ENCODE results near the gene TMEM30B. TPM values are rescaled to one million over a fixed set of nuclear protein-coding genes. Genes with fewer than 3 reads are reported as not detected.
A peak's percentile ranks its signal among the peaks of the same experiment; 100 is the strongest.

TMEM30B gene
- polyA plus RNA-seq, 1 experiment, result 0.24 TPM

- Histone ChIP-seq H3K9me3 (ENCODE audit: control insufficient read depth, insufficient read depth, low read length) (peaks cover 10% of the 10 kb centered on the region; the same call in 1 of the 2 replicates), H3K27me3 (ENCODE audit: control insufficient read depth, insufficient read depth, low read length) (no peaks in the 10 kb centered on the region), H3K27ac (ENCODE audit: low read depth, low read length) (peak overlapping the region; percentile 21), H3K4me3 (ENCODE audit: low read depth, low read length) (no peak overlapping the region)
- ChIA-PET CTCF (interaction anchor here (0.8 kb wide), 1 partner anchor 15 kb away, joined by 3 read pairs; no protein-coding TSS in a partner anchor), POLR2A (no interaction called here)
- no peak for DNase-seq (ENCODE audit: low read depth, low spot score)
- no peak for TF ChIP-seq CTCF (IDR thresholded peaks at IDR 0.05; ENCODE audit: low read depth, low read length)
These were observed 42.4 kb downstream of the TMEM30B start for GRCh38 chr14:61238611-61239245.

- no peaks in the 10 kb centered on the region for H3K27me3 ChIP-seq (ENCODE audit: control insufficient read depth, insufficient read depth, low read length)
- no peak for TF ChIP-seq CTCF (IDR thresholded peaks at IDR 0.05; ENCODE audit: low read depth, low read length)
- H3K9me3 ChIP-seq (ENCODE audit: control insufficient read depth, insufficient read depth, low read length), result no peaks in the 10 kb centered on the region
- POLR2A ChIA-PET, result no interaction called here
- DNase-seq (ENCODE audit: low read depth, low spot score), result no peak
- H3K27ac ChIP-seq (ENCODE audit: low read depth, low read length), result no peak overlapping the region
- CTCF ChIA-PET, result no interaction called here
- no peak overlapping the region for H3K4me3 ChIP-seq (ENCODE audit: low read depth, low read length)
These were observed 46.8 kb downstream of the TMEM30B start for GRCh38 chr14:61234215-61234916.

GRCh38 chr14:61233436-61233956, 47.6 kb downstream of the TMEM30B start:
- H3K27me3 ChIP-seq (ENCODE audit: control insufficient read depth, insufficient read depth, low read length), result no peaks in the 10 kb centered on the region
- H3K4me3 ChIP-seq (ENCODE audit: low read depth, low read length), result no peak overlapping the region
- H3K9me3 ChIP-seq (ENCODE audit: control insufficient read depth, insufficient read depth, low read length), result no peaks in the 10 kb centered on the region
- H3K27ac ChIP-seq (ENCODE audit: low read depth, low read length), result no peak overlapping the region
- ChIA-PET POLR2A (interaction anchor here (0.6 kb wide), 1 partner anchor 506 kb away, joined by 6 read pairs; no protein-coding TSS in a partner anchor), CTCF (no interaction called here)
- no peak for DNase-seq (ENCODE audit: low read depth, low spot score)
- TF ChIP-seq CTCF (IDR thresholded peaks at IDR 0.05; ENCODE audit: low read depth, low read length), result no peak

- ChIA-PET POLR2A (interaction anchor here (0.6 kb wide), 1 partner anchor 658 kb away, joined by 4 read pairs; no protein-coding TSS in a partner anchor), CTCF (no interaction called here)
- no peak overlapping the region for H3K27ac ChIP-seq (ENCODE audit: low read depth, low read length)
- H3K27me3 ChIP-seq (ENCODE audit: control insufficient read depth, insufficient read depth, low read length), result no peaks in the 10 kb centered on the region
- DNase-seq (ENCODE audit: low read depth, low spot score), result no peak
- H3K9me3 ChIP-seq (ENCODE audit: control insufficient read depth, insufficient read depth, low read length), result no peaks in the 10 kb centered on the region
- no peak for TF ChIP-seq CTCF (IDR thresholded peaks at IDR 0.05; ENCODE audit: low read depth, low read length)
- no peak overlapping the region for H3K4me3 ChIP-seq (ENCODE audit: low read depth, low read length)
These were observed 49.3 kb downstream of the TMEM30B start for GRCh38 chr14:61231810-61232209.

GRCh38 chr14:61229981-61230380, 51.2 kb downstream of the TMEM30B start:
- ChIA-PET POLR2A (interaction anchor here (1.5 kb wide), 1 partner anchor 11 kb away, joined by 4 read pairs; no protein-coding TSS in a partner anchor), CTCF (interaction anchor here (1.0 kb wide), 1 partner anchor 56 kb away, joined by 3 read pairs; no protein-coding TSS in a partner anchor)
- H3K27me3 ChIP-seq (ENCODE audit: control insufficient read depth, insufficient read depth, low read length), result no peaks in the 10 kb centered on the region
- H3K27ac ChIP-seq (ENCODE audit: low read depth, low read length), result no peak overlapping the region
- DNase-seq (ENCODE audit: low read depth, low spot score), result no peak
- no peaks in the 10 kb centered on the region for H3K9me3 ChIP-seq (ENCODE audit: control insufficient read depth, insufficient read depth, low read length)
- no peak overlapping the region for H3K4me3 ChIP-seq (ENCODE audit: low read depth, low read length)
- TF ChIP-seq CTCF (IDR thresholded peaks at IDR 0.05; ENCODE audit: low read depth, low read length), result no peak

Measured in AG04450 (cell line).